Islet precursor cell (in vitro differentiated cells): ENCODE measurements around the gene ACSL6.

Experiments
- DNase-seq: peaks from one replicate; pipeline ENCODE4 v3.0.0-alpha.2; 2018

Gene ACSL6

GRCh38 chr5:131974956-131975726 lies 36.3 kb downstream of the ACSL6 start:
- peak; percentile 38 for DNase-seq

GRCh38 chr5:131974622-131974955 lies 36.9 kb downstream of the ACSL6 start:
- DNase-seq, result peak; percentile 45

GRCh38 chr5:131974016-131974415 lies 37.4 kb downstream of the ACSL6 start:
- DNase-seq, result peak; percentile 21

- DNase-seq, result peak; percentile 45
Observed at GRCh38 chr5:131973089-131973712, 38.3 kb downstream of the ACSL6 start.

- DNase-seq, result no peak
Observed at GRCh38 chr5:131968396-131968954, 43.0 kb downstream of the ACSL6 start.

- peak; percentile 27 for DNase-seq
Observed at GRCh38 chr5:131966551-131966950, 44.9 kb downstream of the ACSL6 start.

GRCh38 chr5:131965826-131966415 lies 45.5 kb downstream of the ACSL6 start:
- peak; percentile 23 for DNase-seq

GRCh38 chr5:131959906-131960305 lies 51.6 kb downstream of the ACSL6 start:
- DNase-seq, result peak; percentile 68

- no peak for DNase-seq
Observed at GRCh38 chr5:131959136-131959535, 52.3 kb downstream of the ACSL6 start.

GRCh38 chr5:131957721-131958441 lies 53.6 kb downstream of the ACSL6 start:
- no peak for DNase-seq

GRCh38 chr5:131953969-131954368 lies 57.5 kb downstream of the ACSL6 start:
- DNase-seq, result no peak

GRCh38 chr5:131952301-131952857 lies 59.1 kb downstream of the ACSL6 start:
- no peak for DNase-seq

- DNase-seq, result no peak
Observed at GRCh38 chr5:131950706-131951105, 60.8 kb downstream of the ACSL6 start.

GRCh38 chr5:131947445-131947844 lies 64.0 kb downstream of the ACSL6 start:
- DNase-seq, result no peak

GRCh38 chr5:131945551-131946168 lies 65.8 kb downstream of the ACSL6 start, which contains the start of gene MEIKIN:
MEIKIN (minus strand) TSS chr5:131945663; CDS start chr5:131945505, 158 bp downstream.
- DNase-seq, result no peak

GRCh38 chr5:131944702-131945550 lies 66.5 kb downstream of the ACSL6 start:
- DNase-seq, result no peak

- no peak for DNase-seq
Observed at GRCh38 chr5:131943916-131944315, 67.5 kb downstream of the ACSL6 start.

GRCh38 chr5:131942016-131942415 lies 69.4 kb downstream of the ACSL6 start:
- no peak for DNase-seq

GRCh38 chr5:131939690-131940345 lies 71.6 kb downstream of the ACSL6 start:
- DNase-seq, result no peak

- no peak for DNase-seq
Observed at GRCh38 chr5:131932235-131932634, 79.2 kb downstream of the ACSL6 start.

GRCh38 chr5:131928957-131929356 lies 82.5 kb downstream of the ACSL6 start:
- DNase-seq, result no peak
